HEK293T (cell line): ENCODE results near the gene DENND2A.

Source experiments
- CTBP1 ChIP-seq: fragments of 450-650 bp; IDR thresholded peaks from 2 replicates; pipeline ENCODE4 v1.6.1; 2016; ENCODE audit warnings: borderline replicate concordance
- ELF4 ChIP-seq: fragments of 450-650 bp; IDR thresholded peaks from 2 replicates; pipeline ENCODE4 v1.6.1; 2017; ENCODE audit warnings: antibody characterized with exemption
- FOXA1 ChIP-seq: fragments of 450-650 bp; IDR thresholded peaks from 2 replicates; pipeline ENCODE4 v1.6.1; 2016; ENCODE audit warnings: mild to moderate bottlenecking
- FOXK2 ChIP-seq: fragments of 450-650 bp; IDR thresholded peaks from 2 replicates; pipeline ENCODE4 v1.6.1; 2016; ENCODE audit warnings: mild to moderate bottlenecking
- FOXM1 ChIP-seq: fragments of 450-650 bp; IDR thresholded peaks from 2 replicates; pipeline ENCODE4 v1.6.1; 2017; ENCODE audit warnings: mild to moderate bottlenecking, borderline replicate concordance
- HDGF ChIP-seq: fragments of 450-650 bp; IDR thresholded peaks from 2 replicates; pipeline ENCODE4 v1.6.1; 2017; ENCODE audit warnings: antibody characterized with exemption, borderline replicate concordance
- L3MBTL2 ChIP-seq: fragments of 450-650 bp; conservative IDR thresholded peaks from 2 replicates; pipeline ENCODE4 v1.6.1; 2016; ENCODE audit warnings: mild to moderate bottlenecking
- NFRKB ChIP-seq: fragments of 450-650 bp; IDR thresholded peaks from 2 replicates; pipeline ENCODE4 v1.6.1; 2016; ENCODE audit warnings: mild to moderate bottlenecking, moderate library complexity
- SP1 ChIP-seq: fragments of 450-650 bp; IDR thresholded peaks from 2 replicates; pipeline ENCODE4 v1.6.1; 2017
- TARDBP ChIP-seq: fragments of 450-650 bp; IDR thresholded peaks from 2 replicates; pipeline ENCODE4 v1.6.1; 2016
- TF ChIP-seq, protein P1 (sequence below): fragments of 450-650 bp; IDR thresholded peaks from 2 replicates; pipeline ENCODE4 v1.6.1; 2016

DNA sequence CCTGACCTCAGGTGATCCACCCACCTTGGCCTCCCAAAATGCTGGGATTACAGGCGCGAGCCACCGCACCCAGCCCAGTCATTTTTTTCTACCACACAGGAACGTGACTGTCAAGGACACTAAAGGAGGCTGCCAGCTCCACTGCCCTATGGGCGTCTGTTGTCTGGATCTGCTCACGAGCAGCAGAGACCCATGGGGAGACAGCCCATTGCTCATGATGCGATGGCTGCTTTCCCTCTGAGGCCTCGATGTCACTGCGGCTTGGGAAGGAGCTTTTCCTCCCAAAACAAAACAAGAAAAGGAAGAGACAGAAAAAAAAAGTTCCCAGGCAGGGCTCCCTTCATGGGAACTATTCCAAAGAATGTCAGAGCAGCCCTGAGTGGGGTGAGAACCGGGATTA, 70.5 kb downstream of the DENND2A start:
- no peak for TF ChIP-seq FOXA1
- TF ChIP-seq, protein P1, sequence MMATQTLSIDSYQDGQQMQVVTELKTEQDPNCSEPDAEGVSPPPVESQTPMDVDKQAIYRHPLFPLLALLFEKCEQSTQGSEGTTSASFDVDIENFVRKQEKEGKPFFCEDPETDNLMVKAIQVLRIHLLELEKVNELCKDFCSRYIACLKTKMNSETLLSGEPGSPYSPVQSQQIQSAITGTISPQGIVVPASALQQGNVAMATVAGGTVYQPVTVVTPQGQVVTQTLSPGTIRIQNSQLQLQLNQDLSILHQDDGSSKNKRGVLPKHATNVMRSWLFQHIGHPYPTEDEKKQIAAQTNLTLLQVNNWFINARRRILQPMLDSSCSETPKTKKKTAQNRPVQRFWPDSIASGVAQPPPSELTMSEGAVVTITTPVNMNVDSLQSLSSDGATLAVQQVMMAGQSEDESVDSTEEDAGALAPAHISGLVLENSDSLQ = no peak
- TF ChIP-seq SP1 = no peak
- no peak for TF ChIP-seq FOXK2
- TF ChIP-seq HDGF = no peak
- no peak for TF ChIP-seq ELF4
- no peak for TF ChIP-seq TARDBP
- TF ChIP-seq FOXM1 = no peak
- no peak for TF ChIP-seq NFRKB
- no peak for TF ChIP-seq CTBP1
- no peak for TF ChIP-seq L3MBTL2
